RWPE2 (cell line): Measurements from ENCODE around the gene PPP2R2B.

Experiments
- ATAC-seq: fragments of 200-7000 bp; cut with Tn5 transposase; 3 replicates; pipeline ENCODE4 v1.9.1; 2021; ENCODE audit warnings: low read depth
- DNase-seq: peaks from one replicate; pipeline ENCODE4 v3.0.0-alpha.2; 2020; ENCODE audit warnings: low spot score
- H3K27ac ChIP-seq: fragments of 450-650 bp; 2 replicates; pipeline ENCODE4 v1.5.1; 2017; ENCODE audit warnings: mild to moderate bottlenecking; ENCODE audit not compliant: poor library complexity, severe bottlenecking
- H3K27me3 ChIP-seq: fragments of 250-450 bp; sonication (Bioruptor Pico); 2 replicates; pipeline ENCODE4 v1.5.1; 2021; ENCODE audit warnings: mild to moderate bottlenecking, moderate library complexity; ENCODE audit not compliant: insufficient read depth, poor library complexity, severe bottlenecking
- H3K36me3 ChIP-seq: fragments of 250-450 bp; sonication (Bioruptor Pico); 2 replicates; pipeline ENCODE4 v1.5.1; 2020; ENCODE audit warnings: low read depth, mild to moderate bottlenecking, moderate library complexity
- H3K4me1 ChIP-seq: fragments of 250-450 bp; sonication (Bioruptor Pico); 2 replicates; pipeline ENCODE4 v1.5.1; 2021; ENCODE audit warnings: mild to moderate bottlenecking, moderate library complexity; ENCODE audit not compliant: insufficient read depth, poor library complexity, severe bottlenecking
- H3K4me3 ChIP-seq: fragments of 250-450 bp; sonication (Bioruptor Pico); 2 replicates; pipeline ENCODE4 v1.5.1; 2021; ENCODE audit warnings: mild to moderate bottlenecking, moderate library complexity; ENCODE audit not compliant: severe bottlenecking
- H3K9me3 ChIP-seq: fragments of 250-450 bp; sonication (Bioruptor Pico); 2 replicates; pipeline ENCODE4 v1.5.1; 2021; ENCODE audit warnings: mild to moderate bottlenecking, moderate library complexity; ENCODE audit not compliant: severe bottlenecking
- CTCF ChIP-seq: fragments of 450-650 bp; IDR thresholded peaks from one replicate; pipeline ENCODE4 v1.5.1; 2017; ENCODE audit warnings: mild to moderate bottlenecking, moderate library complexity; ENCODE audit not compliant: poor library complexity, severe bottlenecking

The PPP2R2B gene

GRCh38 chr5:146635443-146635842, 243.1 kb downstream of the PPP2R2B start:
- no peaks in the 10 kb centered on the region for H3K36me3 ChIP-seq
- DNase-seq (no peak), ATAC-seq (no peak)
- H3K4me1 ChIP-seq, result no peaks in the 10 kb centered on the region
- no peaks in the 10 kb centered on the region for H3K9me3 ChIP-seq
- H3K27me3 ChIP-seq, result no peaks in the 10 kb centered on the region
- no peak for TF ChIP-seq CTCF
- no peak overlapping the region for H3K4me3 ChIP-seq
- no peak overlapping the region for H3K27ac ChIP-seq

GRCh38 chr5:146633323-146633764, 245.2 kb downstream of the PPP2R2B start:
- DNase-seq, result no peak

GRCh38 chr5:146632620-146633322, 245.8 kb downstream of the PPP2R2B start:
- H3K9me3 ChIP-seq, result no peaks in the 10 kb centered on the region
- H3K27me3 ChIP-seq, result no peaks in the 10 kb centered on the region
- no peaks in the 10 kb centered on the region for H3K4me1 ChIP-seq
- H3K27ac ChIP-seq, result no peak overlapping the region
- DNase-seq (no peak), ATAC-seq (no peak)
- H3K36me3 ChIP-seq, result no peaks in the 10 kb centered on the region
- no peak overlapping the region for H3K4me3 ChIP-seq
- no peak for TF ChIP-seq CTCF

More at GRCh38 chr5:146633323-146633764, 245.2 kb downstream of the PPP2R2B start:
- no peak for ATAC-seq
- no peaks in the 10 kb centered on the region for H3K27me3 ChIP-seq
- no peak overlapping the region for H3K4me3 ChIP-seq
- H3K4me1 ChIP-seq, result no peaks in the 10 kb centered on the region
- TF ChIP-seq CTCF, result no peak
- no peaks in the 10 kb centered on the region for H3K36me3 ChIP-seq
- H3K27ac ChIP-seq, result no peak overlapping the region
- no peaks in the 10 kb centered on the region for H3K9me3 ChIP-seq

GRCh38 chr5:146630472-146630871, 248.1 kb downstream of the PPP2R2B start:
- TF ChIP-seq CTCF, result no peak
- DNase-seq (no peak), ATAC-seq (no peak)
- no peaks in the 10 kb centered on the region for H3K9me3 ChIP-seq
- H3K4me1 ChIP-seq, result no peaks in the 10 kb centered on the region
- H3K4me3 ChIP-seq, result no peak overlapping the region
- no peaks in the 10 kb centered on the region for H3K27me3 ChIP-seq
- H3K27ac ChIP-seq, result no peak overlapping the region
- H3K36me3 ChIP-seq, result no peaks in the 10 kb centered on the region

GRCh38 chr5:146628950-146629349, 249.6 kb downstream of the PPP2R2B start:
- ATAC-seq, result no peak
- H3K36me3 ChIP-seq, result no peaks in the 10 kb centered on the region
- no peak for TF ChIP-seq CTCF
- no peaks in the 10 kb centered on the region for H3K27me3 ChIP-seq
- H3K27ac ChIP-seq, result no peak overlapping the region
- no peak for DNase-seq
- no peaks in the 10 kb centered on the region for H3K4me1 ChIP-seq
- no peak overlapping the region for H3K4me3 ChIP-seq
- no peaks in the 10 kb centered on the region for H3K9me3 ChIP-seq
